GM19468 (cell line): ENCODE data around the gene KIF18B.

ENCODE experiments used
- ATAC-seq: cut with Tn5 transposase; IDR thresholded peaks from one replicate; pipeline ENCODE4 v1.9.1; 2021; ENCODE audit warnings: mild to moderate bottlenecking, moderate library complexity, moderate number of reproducible peaks; ENCODE audit not compliant: unreplicated experiment; ENCODE audit errors: extremely low read depth

KIF18B gene

DNA sequence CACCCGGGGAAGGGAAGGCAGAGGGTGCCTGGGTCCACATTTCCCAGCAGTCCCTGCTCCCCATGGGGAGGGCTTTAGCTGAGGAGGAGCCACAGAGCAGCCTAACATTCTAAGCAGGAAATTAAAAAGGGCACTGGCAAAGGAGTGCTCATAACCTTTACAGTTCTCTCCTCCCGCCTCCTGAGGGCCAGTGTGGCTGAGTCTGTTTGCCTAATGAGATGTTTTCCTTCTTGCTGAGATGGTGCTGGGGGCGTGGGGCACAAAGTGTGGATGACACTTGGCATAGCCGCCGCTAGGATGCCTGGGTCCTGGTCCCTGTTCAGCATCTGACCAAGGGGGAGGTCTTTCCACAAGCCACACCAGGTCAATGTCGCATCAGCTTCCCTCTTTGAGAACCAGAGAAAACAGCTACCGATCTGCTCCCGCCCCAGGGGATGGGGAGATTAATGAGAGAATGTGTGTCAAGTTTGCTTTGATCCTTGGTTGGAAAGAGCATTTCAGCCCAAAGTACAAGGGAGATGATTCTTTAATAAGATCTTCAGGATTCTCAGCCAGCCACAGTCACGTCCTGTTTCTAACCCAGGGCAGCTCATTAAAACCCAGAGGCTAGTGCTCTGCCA, 5.8 kb downstream of the KIF18B start:
- no peak for ATAC-seq

DNA sequence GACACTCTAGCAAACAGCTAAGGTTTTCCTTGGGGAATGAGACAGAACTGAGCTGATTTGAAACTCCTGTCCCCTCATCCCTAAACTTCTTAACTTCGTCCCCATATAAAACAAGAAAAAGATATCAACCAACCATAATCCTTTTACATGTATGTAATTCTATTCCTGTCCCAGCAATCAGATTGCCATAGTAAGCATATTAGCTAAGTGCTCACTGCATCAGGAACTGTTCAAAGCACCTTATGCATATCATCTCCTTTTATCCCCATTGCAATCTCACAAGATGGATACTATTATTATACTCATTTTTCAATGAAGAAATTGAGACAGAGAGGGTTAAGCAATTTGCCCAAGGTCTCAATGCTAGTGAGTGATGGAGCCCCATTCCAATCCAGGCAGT, 6.8 kb downstream of the KIF18B start:
- ATAC-seq, result no peak

- ATAC-seq, result no peak
Observed at GRCh38 chr17:44940317-44940716, 7.3 kb downstream of the KIF18B start.

DNA sequence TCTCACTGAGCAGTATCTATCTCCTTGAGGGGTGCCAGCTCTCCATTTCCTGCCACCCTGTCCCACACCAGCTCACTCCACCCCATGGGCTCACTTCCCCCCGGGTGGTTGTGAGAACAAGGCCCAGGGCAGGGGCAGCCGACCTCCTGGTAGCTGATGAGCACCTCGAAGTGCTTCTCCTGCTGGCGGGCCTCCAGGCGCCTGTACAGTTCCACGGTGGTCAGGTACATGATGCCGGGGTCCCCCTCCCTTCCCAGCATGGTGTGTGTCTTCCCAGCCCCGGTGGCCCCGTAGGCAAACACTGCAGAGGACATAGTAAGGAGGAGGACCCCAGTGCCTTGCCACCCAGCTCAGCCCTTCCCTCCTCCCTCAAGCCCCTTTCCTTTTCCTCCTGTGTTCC, 12.5 kb downstream of the KIF18B start:
- no peak for ATAC-seq

- ATAC-seq, result no peak
Observed at GRCh38 chr17:44934745-44935105, 12.8 kb downstream of the KIF18B start.

- ATAC-seq, result no peak
Observed at GRCh38 chr17:44933824-44934744, 13.5 kb downstream of the KIF18B start.

DNA sequence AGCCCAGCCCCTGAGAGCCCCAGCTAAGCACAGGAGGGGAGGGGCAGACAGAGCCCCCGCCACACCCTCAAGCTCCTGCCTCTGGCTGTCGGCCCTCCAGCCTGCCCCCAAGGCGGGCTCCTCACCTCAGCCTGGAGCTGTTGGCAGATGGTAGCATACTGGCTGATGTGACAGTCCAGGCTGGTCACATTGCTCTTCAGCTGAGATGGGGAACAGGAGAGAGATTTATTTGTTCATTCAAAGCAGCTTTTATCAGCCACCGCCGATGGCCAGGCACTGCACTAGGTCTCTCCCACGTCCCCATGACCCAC, 14.8 kb downstream of the KIF18B start:
- ATAC-seq, result no peak

GRCh38 chr17:44932096-44932786, 15.3 kb downstream of the KIF18B start:
- ATAC-seq, result no peak

GRCh38 chr17:44931376-44931775, 16.2 kb downstream of the KIF18B start:
- ATAC-seq, result no peak

DNA sequence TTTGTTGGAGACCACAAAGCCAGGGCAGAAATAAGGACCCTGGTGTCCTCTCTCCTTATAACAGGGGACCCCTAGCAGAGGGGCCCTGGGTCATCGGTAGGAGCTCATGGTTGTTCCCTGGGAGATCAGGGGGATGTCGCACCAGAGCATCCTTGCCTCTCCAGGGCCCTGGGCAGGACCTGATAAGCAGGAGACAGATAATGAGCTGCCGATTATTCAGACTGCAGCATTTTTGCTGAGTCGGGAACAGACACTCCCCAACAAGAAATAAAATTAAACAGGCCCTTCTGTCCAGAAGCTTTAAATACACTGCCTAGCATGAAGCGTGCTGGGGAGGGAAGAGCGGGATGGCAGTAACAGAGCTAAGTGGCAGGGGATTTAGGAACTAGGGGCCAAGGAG, 16.9 kb downstream of the KIF18B start:
- ATAC-seq, result no peak

DNA sequence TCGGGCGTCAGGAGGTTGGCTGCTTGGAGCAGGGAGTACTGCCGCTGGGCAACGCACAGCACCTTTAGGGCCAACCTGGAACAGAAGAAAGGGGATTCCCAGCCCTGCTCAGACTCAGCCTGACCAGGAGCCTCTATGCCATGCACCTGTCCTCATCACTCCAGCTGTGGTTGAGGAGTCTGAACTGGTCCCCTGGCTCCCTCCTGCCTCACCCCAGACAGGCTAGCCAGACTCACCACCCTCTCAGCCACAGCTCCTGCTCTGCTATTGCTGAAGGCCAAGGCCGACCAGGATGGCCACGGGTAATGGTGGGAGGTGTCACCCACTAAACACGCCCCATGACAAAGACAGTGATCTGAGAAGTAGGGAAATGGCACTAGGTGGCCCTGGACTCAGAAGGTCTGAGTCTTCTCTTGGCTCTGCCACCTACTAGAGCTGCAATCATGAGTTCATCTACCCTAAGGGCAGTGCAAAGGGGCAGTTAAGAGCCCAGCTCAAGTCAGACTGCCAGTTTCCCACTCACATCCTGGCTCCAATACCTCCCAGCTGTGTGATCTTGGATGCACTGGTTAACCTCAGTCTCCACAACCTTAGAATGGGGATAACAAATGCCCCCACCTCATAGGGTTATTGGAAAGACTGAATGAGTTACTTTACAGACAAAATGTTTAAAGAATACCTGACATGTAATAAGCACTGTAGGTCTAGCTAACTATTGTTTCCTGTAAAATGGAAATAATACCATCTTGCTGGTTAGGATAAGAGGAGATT, 18.4 kb downstream of the KIF18B start:
- ATAC-seq, result no peak

DNA sequence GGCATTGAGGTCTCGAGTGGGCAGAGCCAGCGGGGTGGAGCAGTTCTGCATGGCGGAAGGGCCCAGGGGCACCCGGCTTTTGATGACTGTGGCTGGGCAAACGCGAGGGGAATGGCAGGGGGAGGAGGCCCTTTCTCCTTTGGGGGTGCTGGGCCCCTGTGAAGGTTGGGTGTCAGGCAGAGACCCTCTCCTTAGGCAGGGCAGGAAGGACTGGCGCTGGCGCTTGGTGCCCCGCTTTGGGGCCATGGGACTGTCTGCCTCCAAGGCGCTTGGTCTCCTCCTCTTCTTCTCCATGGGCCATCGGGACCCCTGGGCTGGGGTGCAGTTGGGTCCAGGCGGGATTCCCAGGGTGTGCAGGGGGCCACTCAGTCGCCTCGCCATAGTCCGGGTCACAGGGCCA, 19.4 kb downstream of the KIF18B start:
- no peak for ATAC-seq

GRCh38 chr17:44927696-44928095, 19.9 kb downstream of the KIF18B start:
- ATAC-seq, result no peak

DNA sequence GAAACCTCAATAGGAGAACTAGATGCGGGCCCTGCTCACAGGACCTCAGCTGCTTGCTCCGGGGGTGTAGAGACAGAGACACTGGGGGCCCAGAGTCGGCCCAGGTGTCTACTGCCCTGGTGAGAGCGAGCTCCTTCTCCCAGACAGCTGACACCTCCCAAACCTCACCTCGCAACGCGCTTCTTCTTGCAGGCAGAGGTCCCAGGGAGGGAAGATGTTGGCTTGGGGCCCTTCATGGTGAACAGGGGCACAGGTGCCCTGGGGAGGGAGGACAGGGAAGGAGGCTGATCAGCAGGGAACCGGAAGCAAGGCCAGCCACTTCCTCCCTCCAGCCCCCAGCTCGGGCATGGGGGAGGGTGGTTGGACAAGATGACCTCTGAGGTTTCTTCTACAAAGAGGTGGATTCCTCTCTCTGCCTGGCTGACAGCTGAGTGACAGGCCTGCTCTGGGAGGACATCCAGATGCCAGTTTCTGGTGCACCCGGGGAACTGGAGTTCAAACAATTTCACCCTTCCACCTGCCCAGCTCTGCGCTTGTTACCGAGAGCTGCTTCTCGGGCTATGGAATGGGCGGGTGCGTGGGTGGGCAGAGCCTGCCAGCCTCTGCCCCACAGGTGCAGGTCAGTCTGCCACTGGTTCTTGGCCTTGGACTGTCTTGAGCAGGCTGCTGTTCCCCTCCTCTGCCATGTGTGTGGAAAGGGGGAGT, 20.6 kb downstream of the KIF18B start:
- ATAC-seq, result no peak

DNA sequence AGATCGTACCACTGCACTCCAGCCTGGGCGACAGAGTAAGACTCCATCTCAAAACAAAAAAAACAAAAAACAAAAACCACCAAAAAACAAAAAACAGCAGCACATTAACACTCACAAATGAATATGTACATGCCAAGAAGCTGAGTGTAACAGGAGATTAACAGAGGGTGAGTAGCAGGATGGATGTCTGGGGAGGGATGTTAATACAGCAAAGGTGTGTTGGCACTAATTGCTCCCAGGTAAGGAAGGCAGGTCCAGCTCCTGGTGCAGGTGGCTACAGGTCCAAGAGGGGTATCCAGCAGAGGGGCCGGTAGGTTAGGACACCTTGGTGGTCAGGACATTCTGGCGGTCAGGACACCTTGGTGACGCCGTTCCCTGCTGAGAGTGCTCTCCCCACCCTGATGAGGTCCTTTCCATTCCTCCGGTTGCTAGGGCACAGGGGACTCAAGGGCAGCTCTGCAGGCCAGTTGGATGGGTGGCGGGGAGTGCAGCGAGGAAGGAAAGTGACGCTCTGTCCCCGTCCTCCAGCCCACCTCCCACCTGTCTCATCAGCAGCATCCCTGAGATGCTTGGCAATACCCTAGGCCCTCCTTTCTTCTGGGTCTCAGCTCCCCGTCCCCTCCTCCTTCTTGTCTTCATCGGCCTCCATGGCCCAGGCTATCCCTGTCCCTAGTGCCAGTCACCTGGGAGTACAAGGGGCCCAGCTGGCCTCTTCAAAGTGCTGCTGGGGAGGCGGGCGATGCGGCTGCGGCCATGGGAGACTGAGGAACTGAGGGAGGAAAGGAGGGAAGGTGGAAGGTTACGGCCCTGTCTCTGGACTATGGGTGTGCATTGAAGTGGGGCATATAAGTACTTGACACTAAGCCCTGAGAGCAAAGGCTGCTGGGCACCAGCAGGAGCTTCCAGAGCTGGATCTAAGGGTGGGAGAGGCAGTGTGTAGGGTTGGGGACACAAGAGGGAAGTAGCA, 21.6 kb downstream of the KIF18B start:
- ATAC-seq, result no peak

DNA sequence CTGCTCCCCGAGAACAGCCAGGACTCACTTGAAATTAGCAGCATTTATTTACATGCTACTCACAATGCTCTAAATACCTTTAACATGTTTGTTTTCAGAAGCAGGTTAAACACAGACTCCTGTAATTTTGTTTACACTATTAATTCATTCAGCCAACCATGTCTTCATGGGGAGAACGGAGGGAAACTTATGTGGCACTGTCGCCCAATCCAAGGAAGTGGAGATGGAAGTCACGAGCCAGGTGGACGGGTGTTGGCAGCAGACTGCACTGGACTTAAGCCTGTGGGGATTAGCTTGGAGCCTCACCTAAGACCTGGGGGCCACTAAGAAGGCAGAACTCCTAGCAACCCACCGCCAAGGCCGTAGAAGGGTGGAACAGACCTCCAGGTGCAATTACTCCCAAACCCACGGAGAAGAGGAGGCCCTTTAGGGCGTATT, 23.4 kb downstream of the KIF18B start:
- no peak for ATAC-seq

GRCh38 chr17:44922746-44923470, 24.7 kb downstream of the KIF18B start:
- ATAC-seq, result no peak

- ATAC-seq, result no peak
Observed at GRCh38 chr17:44922136-44922535, 25.4 kb downstream of the KIF18B start.
